NB4 (cell line): ENCODE results near the gene CDK2.
A peak's percentile ranks its signal among the peaks of the same experiment; 100 is the strongest.

ENCODE experiments used
- DNase-seq: peaks from one replicate; pipeline ENCODE4 v3.0.0; 2010; ENCODE audit warnings: low read depth
- H3K4me3 ChIP-seq: one replicate; pipeline ENCODE4 v1.5.1; 2011; ENCODE audit warnings: mild to moderate bottlenecking, low read depth, low read length, moderate library complexity
- MAX ChIP-seq: IDR thresholded peaks from 2 replicates; pipeline ENCODE4 v1.6.1; 2011; ENCODE audit warnings: low read depth, low read length
- MYC ChIP-seq: IDR thresholded peaks from 2 replicates; pipeline ENCODE4 v1.6.1; 2011; ENCODE audit warnings: low read depth, low read length
- POLR2A ChIP-seq: IDR thresholded peaks from 2 replicates; pipeline ENCODE4 v1.6.1; 2011; ENCODE audit warnings: mild to moderate bottlenecking; ENCODE audit not compliant: insufficient read length; ENCODE audit errors: extremely low read depth
- TF ChIP-seq, protein P1 (sequence below): IDR thresholded peaks from one replicate; pipeline ENCODE4 v1.5.1; 2012; ENCODE audit warnings: low read depth, low read length

Gene CDK2

GRCh38 chr12:56013482-56013881, 46.9 kb downstream of the CDK2 start:
- no peak for DNase-seq
- TF ChIP-seq MAX (no peak), POLR2A (no peak), MYC (no peak)
- TF ChIP-seq, protein P1, sequence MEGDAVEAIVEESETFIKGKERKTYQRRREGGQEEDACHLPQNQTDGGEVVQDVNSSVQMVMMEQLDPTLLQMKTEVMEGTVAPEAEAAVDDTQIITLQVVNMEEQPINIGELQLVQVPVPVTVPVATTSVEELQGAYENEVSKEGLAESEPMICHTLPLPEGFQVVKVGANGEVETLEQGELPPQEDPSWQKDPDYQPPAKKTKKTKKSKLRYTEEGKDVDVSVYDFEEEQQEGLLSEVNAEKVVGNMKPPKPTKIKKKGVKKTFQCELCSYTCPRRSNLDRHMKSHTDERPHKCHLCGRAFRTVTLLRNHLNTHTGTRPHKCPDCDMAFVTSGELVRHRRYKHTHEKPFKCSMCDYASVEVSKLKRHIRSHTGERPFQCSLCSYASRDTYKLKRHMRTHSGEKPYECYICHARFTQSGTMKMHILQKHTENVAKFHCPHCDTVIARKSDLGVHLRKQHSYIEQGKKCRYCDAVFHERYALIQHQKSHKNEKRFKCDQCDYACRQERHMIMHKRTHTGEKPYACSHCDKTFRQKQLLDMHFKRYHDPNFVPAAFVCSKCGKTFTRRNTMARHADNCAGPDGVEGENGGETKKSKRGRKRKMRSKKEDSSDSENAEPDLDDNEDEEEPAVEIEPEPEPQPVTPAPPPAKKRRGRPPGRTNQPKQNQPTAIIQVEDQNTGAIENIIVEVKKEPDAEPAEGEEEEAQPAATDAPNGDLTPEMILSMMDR: no peak
- H3K4me3 ChIP-seq: no peak overlapping the region

- no peak for TF ChIP-seq POLR2A
- TF ChIP-seq, protein P1: no peak
- no peak for TF ChIP-seq MAX
- TF ChIP-seq MYC: no peak
- H3K4me3 ChIP-seq: no peak overlapping the region
- no peak for DNase-seq
Measured at GRCh38 chr12:56014205-56014604, 47.6 kb downstream of the CDK2 start.

GRCh38 chr12:56017181-56017580, 50.6 kb downstream of the CDK2 start:
- H3K4me3 ChIP-seq: no peak overlapping the region
- no peak for DNase-seq
- TF ChIP-seq POLR2A (no peak), MAX (no peak), MYC (no peak)
- TF ChIP-seq, protein P1: no peak

- no peak for DNase-seq
- H3K4me3 ChIP-seq: no peak overlapping the region
- no peak for TF ChIP-seq MAX
- TF ChIP-seq POLR2A: no peak
- no peak for TF ChIP-seq MYC
Measured at GRCh38 chr12:56018356-56018755, 51.7 kb downstream of the CDK2 start.

GRCh38 chr12:56020423-56021184, 54.0 kb downstream of the CDK2 start, which contains the start of gene IKZF4:
TSS of gene IKZF4 (plus strand) at chr12:56021043. CDS start at chr12:56021494, 451 bp downstream.
- no peak within 1 kb of the TSS for H3K4me3 ChIP-seq

More at GRCh38 chr12:56020423-56021184, 54.0 kb downstream of the CDK2 start, which contains the start of gene IKZF4:
- peak; percentile 45 for DNase-seq
- TF ChIP-seq MAX: no peak
- TF ChIP-seq POLR2A: no peak
- TF ChIP-seq, protein P1: no peak
- TF ChIP-seq MYC: no peak
